H1 (cell line): ENCODE results near the gene DYNC1H1.

Source experiments
- CEBPB ChIP-seq: IDR thresholded peaks from 2 replicates; pipeline ENCODE4 v1.6.1; 2012; ENCODE audit warnings: low read depth, low read length
- CHD1 ChIP-seq: IDR thresholded peaks from 2 replicates; pipeline ENCODE4 v1.6.1; 2012; ENCODE audit warnings: low read depth, low read length, improper control_type of control experiment
- CREB1 ChIP-seq: IDR thresholded peaks from 2 replicates; pipeline ENCODE4 v1.6.1; 2012; ENCODE audit warnings: inconsistent platforms
- CTBP2 ChIP-seq: IDR thresholded peaks from 2 replicates; pipeline ENCODE4 v1.7.0; 2011; ENCODE audit warnings: borderline replicate concordance, mild to moderate bottlenecking, moderate library complexity, mixed read lengths, low read length; ENCODE audit not compliant: insufficient read depth, insufficient read length
- JUND ChIP-seq: IDR thresholded peaks from 2 replicates; pipeline ENCODE4 v1.6.1; 2011; ENCODE audit warnings: mild to moderate bottlenecking, improper control_type of control experiment, low read length
- POLR2A ChIP-seq, 2 experiments: IDR thresholded peaks; 1 replicate in 1 of 2; 2 replicates in 1 of 2; pipeline ENCODE4 v1.6.1; 2011; ENCODE audit warnings: low read depth in 2 of 2, low read length in 2 of 2, mild to moderate bottlenecking in 2 of 2; ENCODE audit errors: control extremely low read depth in 1 of 2
- RAD21 ChIP-seq, 2 experiments: IDR thresholded peaks in 1 of 2; conservative IDR thresholded peaks in 1 of 2; 2 replicates each; pipeline ENCODE4 v1.6.1; 2011; ENCODE audit warnings: low read depth in 2 of 2, low read length in 2 of 2, improper control_type of control experiment in 1 of 2, inconsistent platforms in 1 of 2, mild to moderate bottlenecking in 1 of 2, moderate library complexity in 1 of 2
- SP2 ChIP-seq: IDR thresholded peaks from 2 replicates; pipeline ENCODE4 v1.6.1; 2012; ENCODE audit warnings: mild to moderate bottlenecking, low read length, inconsistent platforms
- TF ChIP-seq, protein P1 (sequence below), 3 experiments: IDR thresholded peaks; 1 replicate in 2 of 3; 2 replicates in 1 of 3; pipeline versions ENCODE4 v1.5.1 to v1.6.1; 2011; ENCODE audit warnings: low read length in 3 of 3, mild to moderate bottlenecking in 3 of 3, inconsistent platforms in 2 of 3, low read depth in 1 of 3, moderate library complexity in 1 of 3; ENCODE audit not compliant: insufficient read depth in 1 of 3; ENCODE audit errors: control extremely low read depth in 1 of 3
- TF ChIP-seq, protein P2 (sequence below): IDR thresholded peaks from 2 replicates; pipeline ENCODE4 v1.6.1; 2011; ENCODE audit warnings: low read length, improper control_type of control experiment

DNA sequence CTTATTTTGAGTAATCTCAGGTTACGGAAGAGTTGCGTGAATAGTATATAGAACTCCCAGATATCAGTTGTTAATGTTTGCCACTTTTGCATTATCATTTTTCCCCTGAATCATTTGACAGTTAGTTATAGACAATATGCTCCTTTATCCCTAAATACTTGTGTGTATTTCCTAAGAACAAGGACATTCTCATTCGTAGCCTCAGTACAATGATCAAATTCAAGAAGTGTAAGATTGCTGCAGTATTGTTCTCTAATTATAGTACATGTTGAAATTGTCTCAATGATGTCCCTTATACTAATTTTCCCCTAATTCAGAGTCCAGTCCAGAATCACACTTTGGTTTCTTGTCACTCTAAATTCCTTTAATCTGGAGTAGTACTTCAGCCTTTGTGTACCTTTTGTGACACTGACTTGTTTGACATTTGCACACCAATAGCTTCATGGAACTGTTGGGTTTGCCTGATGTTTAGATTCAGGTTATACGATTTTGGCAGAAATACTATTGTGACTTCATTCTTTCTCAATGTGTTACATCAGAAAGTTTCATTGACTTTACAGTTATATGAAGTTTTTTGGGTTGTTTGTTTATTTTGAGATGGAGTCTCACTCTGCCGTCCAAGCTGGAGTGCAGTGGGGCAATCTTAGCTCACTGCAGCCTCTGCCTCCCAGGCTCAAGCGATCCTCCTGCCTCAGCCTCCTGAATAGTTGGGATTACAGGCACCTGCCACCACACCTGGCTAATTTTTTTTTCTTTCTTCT, 13.1 kb downstream of the DYNC1H1 start:
- TF ChIP-seq CTBP2: no peak
- TF ChIP-seq, protein P1, sequence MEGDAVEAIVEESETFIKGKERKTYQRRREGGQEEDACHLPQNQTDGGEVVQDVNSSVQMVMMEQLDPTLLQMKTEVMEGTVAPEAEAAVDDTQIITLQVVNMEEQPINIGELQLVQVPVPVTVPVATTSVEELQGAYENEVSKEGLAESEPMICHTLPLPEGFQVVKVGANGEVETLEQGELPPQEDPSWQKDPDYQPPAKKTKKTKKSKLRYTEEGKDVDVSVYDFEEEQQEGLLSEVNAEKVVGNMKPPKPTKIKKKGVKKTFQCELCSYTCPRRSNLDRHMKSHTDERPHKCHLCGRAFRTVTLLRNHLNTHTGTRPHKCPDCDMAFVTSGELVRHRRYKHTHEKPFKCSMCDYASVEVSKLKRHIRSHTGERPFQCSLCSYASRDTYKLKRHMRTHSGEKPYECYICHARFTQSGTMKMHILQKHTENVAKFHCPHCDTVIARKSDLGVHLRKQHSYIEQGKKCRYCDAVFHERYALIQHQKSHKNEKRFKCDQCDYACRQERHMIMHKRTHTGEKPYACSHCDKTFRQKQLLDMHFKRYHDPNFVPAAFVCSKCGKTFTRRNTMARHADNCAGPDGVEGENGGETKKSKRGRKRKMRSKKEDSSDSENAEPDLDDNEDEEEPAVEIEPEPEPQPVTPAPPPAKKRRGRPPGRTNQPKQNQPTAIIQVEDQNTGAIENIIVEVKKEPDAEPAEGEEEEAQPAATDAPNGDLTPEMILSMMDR (IDR thresholded peaks at IDR 0.05; ENCODE audit: control extremely low read depth in 1 of 3, insufficient read depth in 1 of 3, low read depth in 1 of 3, low read length in 3 of 3): no peak
- TF ChIP-seq RAD21 (IDR thresholded peaks at IDR 0.05 in 1 of 2, conservative IDR thresholded peaks at IDR 0.05 in 1 of 2; ENCODE audit: low read depth in 2 of 2, low read length in 2 of 2): no peak
- no peak for TF ChIP-seq JUND
- no peak for TF ChIP-seq CEBPB
- TF ChIP-seq SP2: no peak
- no peak for TF ChIP-seq POLR2A (IDR thresholded peaks at IDR 0.05; ENCODE audit: control extremely low read depth in 1 of 2, low read depth in 2 of 2, low read length in 2 of 2)
- no peak for TF ChIP-seq CREB1
- no peak for TF ChIP-seq CHD1
- TF ChIP-seq, protein P2, sequence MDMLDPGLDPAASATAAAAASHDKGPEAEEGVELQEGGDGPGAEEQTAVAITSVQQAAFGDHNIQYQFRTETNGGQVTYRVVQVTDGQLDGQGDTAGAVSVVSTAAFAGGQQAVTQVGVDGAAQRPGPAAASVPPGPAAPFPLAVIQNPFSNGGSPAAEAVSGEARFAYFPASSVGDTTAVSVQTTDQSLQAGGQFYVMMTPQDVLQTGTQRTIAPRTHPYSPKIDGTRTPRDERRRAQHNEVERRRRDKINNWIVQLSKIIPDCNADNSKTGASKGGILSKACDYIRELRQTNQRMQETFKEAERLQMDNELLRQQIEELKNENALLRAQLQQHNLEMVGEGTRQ: no peak
